Measurements from ENCODE around the gene ADI1.

- TF ChIP-seq CTCF (IDR thresholded peaks at IDR 0.05; ENCODE audit: poor library complexity) (no peak), EZH2 (IDR thresholded peaks at IDR 0.05; ENCODE audit: borderline replicate concordance) (no peak)
These were observed 28.9 kb downstream of the ADI1 start for GRCh38 chr2:3490191-3491170.
